DND-41 (cell line): ENCODE results near the gene VSX1.

ENCODE experiments used
- CTCF ChIP-seq: IDR thresholded peaks from 2 replicates; pipeline ENCODE4 v1.5.1; 2012; ENCODE audit warnings: borderline replicate concordance, low read length, moderate library complexity, mild to moderate bottlenecking; ENCODE audit not compliant: poor library complexity, severe bottlenecking; ENCODE audit errors: extremely low read depth
- EZH2 ChIP-seq: IDR thresholded peaks from 3 replicates; pipeline ENCODE4 v1.6.1; 2012; ENCODE audit warnings: borderline replicate concordance, low read depth, mild to moderate bottlenecking, moderate library complexity, low read length, inconsistent platforms; ENCODE audit not compliant: severe bottlenecking

DNA sequence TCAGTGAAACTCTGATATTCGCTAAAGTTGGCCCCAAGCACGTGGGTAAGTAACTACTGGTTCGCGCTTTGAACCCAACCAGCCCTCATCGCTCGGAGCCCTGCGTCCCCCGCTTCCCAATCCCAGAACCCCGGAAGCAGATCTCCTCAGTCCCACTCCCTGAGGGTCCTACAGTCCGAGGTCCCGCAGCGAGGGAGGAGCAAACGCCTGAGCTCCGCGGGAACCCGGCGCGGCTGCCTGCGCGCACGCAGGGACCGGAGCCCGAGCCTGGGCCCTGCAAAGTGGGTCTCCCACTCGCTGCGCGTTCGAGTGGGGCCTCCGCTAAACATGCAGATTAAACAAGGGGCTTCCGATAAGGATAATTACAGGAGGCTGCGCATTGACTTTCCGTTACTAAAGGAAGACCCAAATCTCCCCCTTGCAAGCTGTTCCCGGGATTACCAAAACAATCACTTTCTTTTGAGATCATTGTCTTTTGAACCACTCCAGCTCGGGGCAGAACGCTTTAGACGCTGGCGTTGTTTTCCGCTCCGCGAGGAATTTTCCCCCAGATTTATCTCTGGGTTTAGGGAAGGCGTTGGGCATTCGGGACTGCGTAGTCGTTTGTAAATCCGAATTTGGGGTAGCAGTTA is 1.3 kb upstream of the VSX1 start:
- TF ChIP-seq CTCF (no peak), EZH2 (no peak)
